DMS 273 (cell line): Measurements from ENCODE around the gene ACTA2.
A peak's percentile ranks its signal among the peaks of the same experiment; 100 is the strongest.

Source experiments
- DNase-seq: peaks from one replicate; lab custom pipeline; 2025; ENCODE audit not compliant: unreplicated experiment; lab: John Stamatoyannopoulos, UW

ACTA2 gene

DNA sequence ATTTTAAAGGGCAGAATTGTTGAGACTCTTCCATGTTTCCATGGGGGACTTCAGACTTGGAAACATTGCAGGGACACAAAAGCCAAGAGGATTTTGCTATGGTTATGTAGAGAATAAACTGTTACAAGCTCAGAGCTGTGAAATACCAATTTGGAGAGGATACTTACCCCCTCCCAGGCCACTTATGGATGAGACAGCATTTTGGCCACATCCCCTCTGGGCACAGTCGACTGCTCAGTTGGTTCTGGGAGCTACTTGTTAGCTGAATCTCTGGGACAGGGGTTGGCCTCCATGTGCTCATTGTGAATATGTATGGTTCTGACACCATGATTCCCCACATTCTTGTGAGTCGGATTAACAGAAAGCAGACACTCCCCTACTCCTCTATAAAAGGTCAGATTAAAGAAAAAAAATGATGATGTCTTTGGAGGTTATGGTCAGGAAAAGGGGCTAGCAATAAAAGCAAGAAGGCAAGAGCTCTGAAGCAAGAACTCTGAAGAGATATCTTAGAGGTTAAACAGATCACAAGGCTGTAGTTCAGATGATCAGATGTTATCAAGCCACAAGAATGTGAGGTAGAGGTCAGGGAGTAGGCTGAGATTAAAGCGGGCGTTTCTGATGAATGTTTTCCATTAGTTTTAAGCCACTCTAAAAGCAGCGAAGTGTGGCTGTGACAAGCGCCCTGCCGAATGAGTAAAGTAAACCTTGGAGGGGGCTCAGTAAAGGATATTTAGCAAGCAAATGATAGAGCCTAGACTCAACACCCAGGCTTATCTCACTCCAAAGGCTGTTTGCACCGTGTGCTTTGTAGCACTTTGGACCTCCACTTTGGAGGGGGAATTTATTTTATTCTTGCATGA is 55.3 kb downstream of the ACTA2 start:
- DNase-seq: peak; percentile 4

DNA sequence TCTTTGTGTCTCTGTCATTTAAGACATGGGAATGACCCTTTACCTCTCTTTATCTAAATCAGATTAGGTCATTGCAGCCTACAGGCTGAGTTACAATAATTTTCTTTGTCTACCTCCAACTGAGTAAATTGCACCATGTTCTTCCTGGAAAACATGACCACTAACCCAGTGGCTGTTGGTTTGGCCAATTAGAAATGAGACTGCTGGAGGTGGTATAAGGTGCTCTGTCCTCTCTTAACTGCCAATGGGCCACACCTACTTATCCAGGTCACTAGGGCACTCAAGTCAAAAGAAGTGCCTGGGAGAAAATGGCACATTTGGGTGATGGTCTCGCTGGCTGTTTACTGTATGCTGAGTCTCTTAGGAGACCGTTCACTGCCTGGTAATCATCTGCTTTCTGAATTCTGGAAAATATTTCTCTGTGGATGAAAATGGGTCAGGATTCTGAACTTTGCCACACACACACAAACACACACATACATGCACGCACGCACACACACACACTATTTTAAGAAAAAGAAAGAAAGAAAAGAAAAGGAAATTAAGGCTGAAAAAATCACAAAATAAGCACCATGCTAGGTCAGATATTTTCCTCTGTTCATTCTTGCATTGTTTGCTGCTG is 56.1 kb downstream of the ACTA2 start:
- no peak for DNase-seq

DNA sequence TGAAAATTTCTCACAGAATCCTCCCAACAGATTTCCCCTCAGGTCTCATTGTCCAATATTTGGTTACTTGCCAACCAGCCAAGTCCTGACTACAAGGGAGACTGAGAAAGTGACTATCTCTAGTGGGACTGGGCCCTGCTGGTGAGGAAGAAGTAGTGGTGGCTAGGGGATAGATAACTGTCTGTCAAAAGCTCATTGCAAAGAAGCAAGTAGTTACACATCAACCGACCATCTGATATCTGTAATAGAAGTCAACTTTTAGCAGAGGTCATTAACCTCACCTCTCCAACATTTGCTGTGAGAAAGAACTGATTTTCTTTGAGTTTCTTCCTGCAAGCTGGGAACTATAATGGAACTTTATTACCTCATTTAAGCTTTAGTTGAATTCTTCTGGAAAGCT is 57.3 kb downstream of the ACTA2 start:
- no peak for DNase-seq

DNA sequence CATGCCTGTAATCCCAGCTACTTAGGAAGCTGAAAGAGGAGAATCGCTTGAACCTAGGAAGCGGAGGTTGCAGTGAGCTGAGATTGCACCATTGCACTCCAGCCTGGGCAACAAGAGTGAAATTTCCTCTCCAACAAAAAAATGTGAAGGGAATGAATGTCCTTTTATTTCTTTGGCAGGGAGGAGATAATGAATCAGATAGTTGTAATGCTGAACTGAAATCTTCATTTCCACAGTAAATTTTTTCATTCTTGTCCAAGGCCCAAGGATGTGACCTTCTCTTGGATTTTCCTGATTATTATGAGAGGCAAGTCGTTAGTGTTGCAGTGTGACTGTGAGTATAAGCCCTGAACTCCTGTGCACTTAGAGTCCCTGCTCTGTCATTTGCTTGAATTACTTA is 59.0 kb downstream of the ACTA2 start:
- DNase-seq: no peak

DNA sequence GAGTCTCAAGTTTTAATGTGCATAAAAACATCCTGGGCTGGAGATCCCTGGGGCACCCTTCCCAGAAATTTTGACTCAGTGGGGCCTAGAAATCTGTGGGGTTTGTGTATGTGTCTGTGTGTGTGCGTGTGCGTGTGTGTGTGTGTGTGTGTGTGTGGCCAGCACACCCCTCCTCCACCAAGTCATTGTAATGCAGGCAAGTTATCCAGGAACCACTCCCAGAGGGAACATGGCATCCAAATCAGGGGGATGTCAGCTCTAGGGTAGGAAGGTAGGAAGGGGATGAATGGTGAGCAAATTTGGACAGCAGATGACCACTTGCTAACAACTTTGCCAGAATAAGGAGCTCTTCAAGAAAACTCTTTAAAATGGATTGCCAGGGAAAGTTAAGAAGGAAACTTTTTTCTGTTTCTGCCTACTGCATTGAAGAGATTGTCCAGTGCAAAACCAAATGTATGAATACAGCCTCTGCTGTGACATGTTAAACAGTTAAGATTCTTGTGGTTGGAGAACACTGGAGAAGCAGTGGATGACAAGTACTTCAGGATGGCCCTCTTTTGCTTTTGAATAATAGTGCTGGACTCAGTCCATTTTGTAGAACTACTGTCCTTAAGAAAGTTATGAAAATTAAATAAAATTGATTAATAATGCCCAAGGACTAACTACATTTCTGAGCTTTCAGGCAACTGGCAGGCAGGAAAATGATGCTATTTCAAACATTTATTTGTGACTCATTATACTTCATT is 60.2 kb downstream of the ACTA2 start:
- no peak for DNase-seq

DNA sequence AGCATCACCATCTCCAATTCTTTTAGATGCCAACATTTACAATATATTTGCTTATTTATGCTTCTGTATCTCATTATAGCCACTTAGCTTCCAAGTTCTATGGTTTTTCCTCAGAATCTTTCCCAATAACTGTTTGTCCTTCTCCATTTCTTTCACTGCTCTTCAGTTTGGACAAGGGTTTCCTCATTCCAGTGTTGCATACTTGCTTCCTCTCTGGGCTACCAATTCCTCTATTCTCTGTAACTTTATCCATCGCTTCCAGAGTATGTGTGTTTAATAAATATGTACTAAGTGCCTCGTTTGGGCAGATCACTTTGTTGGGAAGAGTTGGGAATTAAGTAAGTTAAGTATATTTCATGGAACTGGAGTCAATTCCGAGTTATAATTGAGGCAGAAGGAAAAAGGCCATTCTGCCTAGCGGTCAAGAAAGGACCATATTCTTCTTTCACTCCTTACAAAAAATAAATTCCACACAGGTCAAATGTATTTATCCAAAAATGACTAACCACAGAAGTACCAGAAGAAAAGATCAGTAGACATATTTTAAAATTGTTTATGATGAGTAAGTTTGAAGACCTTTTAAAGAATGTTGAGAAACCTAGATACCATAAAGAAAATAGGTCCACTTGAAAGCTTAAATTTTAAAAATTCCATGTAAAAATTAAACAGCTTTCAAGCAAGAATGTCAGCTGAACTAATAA is 61.7 kb downstream of the ACTA2 start:
- no peak for DNase-seq

DNA sequence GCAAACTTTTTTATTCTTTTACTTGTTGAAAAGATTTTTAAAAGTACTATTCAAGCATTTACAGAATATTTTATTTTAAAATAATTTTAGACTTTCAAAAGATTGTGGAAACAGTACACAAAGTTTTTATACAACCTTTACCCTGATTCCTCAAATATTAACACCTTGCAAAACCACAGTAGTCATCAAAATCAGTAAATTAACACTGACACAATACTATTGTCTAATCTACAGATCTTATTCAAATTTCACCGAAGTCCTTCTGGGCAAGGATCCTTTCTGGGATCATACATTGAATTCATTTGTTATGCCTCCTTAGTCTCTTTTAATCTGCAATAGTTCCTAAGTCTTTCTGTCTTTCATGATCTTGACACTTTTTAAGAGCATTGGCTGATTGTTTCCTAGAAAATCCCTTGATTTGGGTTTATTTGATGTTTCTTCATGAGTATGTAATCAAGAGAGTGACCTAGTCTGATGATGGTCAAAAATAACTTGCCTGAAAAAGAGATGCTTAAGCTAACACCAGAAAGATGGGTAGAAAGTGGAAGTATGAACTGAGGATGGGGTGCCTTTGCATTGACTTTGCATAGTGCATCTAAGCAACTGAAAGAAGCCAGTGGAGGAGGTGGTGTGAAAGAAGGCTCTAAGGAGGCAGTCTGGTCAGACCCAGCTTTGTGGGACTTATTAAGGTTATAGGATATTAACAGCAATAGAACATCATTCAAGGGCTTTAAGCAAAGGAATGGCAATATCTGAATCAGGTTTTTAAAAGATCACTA is 62.8 kb downstream of the ACTA2 start:
- DNase-seq: no peak

DNA sequence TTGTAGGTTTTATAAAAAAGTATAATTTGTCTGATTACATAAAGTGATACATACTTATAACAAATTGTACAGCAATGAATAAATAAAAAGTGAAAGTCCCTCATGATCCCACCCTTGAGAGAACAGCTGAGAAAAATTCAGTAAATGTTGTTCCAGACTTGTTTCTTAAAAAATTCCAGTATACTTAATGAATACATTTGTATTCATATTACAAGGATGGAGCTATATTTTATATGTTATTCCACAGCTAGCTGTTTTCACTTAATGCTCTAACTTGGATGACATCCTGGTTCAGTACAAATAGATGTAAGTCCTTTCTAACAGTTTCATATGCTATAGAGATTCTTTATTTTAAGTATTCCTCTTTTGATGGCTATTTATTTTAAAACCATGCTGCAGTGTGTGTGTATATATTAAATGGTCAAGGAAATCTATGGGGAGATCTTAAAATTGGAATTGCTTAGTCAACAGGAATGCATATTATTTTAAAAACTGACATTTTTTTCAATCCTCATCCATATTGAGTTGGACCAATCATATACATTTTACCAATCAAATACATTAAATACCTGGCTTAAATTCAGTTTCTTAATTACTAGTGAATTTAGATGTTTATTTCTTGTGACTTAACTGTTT is 63.6 kb downstream of the ACTA2 start:
- DNase-seq: no peak

DNA sequence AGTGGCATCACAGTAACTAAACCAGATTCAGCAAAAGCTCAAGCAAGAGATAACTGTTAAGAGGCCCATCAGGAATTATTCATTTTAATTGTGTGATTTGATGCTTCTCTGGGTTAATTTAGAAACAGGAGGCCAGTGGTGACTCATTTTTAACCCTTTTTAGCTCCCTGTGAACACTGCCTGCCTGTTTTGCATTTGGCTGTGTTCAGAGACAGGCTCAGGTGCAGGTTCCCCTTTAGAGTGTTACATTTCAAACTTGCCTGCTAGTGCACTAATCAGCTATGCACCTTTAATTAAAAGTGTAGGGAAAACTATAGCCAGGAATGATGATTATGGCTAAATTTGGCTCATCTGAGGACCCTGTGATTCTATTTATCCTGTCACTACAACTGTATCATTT is 66.0 kb downstream of the ACTA2 start:
- peak; percentile 17 for DNase-seq
